HG03039 (cell line): ENCODE results near the gene CHD9.

Experiments
- ATAC-seq: cut with Tn5 transposase; IDR thresholded peaks from one replicate; pipeline ENCODE4 v1.9.1; 2021; ENCODE audit warnings: mild to moderate bottlenecking, moderate library complexity; ENCODE audit not compliant: unreplicated experiment

Gene CHD9

GRCh38 chr16:53123747-53124146 is 69.0 kb downstream of the CHD9 start:
- no peak for ATAC-seq

- ATAC-seq = no peak
Observed at GRCh38 chr16:53126390-53126789, 71.6 kb downstream of the CHD9 start.

- no peak for ATAC-seq
Observed at GRCh38 chr16:53129281-53130158, 74.7 kb downstream of the CHD9 start.

GRCh38 chr16:53130159-53131049 is 75.6 kb downstream of the CHD9 start:
- ATAC-seq = peak; percentile 79

- peak; percentile 1 for ATAC-seq
Observed at GRCh38 chr16:53131050-53131362, 76.2 kb downstream of the CHD9 start.

DNA sequence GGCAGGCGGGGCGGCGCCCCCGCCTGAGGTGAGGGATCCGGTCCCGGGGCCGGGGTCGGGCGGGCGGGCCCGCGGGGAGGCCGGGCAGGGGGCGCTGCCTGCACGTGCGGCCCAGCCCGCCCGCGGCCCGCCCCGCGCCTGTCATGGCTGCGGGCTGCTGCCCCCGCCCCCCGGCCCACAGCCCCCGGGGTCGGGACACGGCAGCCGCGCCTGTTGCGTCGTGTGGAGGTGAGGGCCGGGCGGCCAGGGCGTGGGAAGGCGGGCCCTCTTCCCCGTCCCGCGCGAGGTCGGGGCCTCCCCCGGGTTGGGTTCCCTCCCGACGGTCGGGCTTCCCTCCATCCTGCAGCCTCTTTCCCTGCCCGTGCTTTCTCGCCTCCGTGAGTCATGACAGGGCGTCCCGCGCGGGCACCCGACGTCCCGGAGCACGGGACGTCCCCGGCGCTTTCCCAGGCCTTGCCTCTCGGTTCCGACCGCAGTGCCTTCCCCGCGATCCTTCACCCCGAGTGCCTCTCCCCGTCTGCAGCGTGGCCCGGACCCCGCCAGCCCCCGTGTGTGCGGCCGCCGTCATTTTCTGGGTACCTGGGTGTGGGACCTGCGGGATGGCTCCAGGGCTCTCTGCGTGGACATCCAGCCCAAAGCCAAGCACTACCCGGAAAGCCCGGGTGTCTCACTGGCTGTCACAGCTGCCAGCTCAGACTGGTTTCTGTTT is 76.7 kb downstream of the CHD9 start:
- peak; percentile 22 for ATAC-seq

DNA sequence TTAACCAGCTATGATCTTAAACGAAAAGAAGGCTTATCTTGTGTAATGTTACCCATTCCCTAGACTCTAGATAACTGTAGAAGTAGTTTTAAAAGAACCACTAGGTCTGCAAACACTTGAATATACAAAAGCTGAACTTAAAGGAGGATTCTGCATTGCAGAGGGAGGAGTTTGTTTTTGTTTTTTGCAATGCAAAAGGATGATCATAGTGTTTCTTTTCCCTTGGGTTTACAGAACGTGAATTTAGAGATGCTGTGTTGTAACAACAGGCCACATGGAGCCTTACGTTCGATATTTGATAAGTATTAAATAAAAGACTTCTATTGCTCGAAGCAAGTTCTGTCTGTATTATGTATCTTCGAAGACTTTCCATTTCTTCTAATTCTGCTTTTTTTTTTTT is 77.6 kb downstream of the CHD9 start:
- ATAC-seq = no peak

GRCh38 chr16:53135329-53135728 is 80.5 kb downstream of the CHD9 start:
- no peak for ATAC-seq

GRCh38 chr16:53142823-53143568 is 88.2 kb downstream of the CHD9 start:
- no peak for ATAC-seq

DNA sequence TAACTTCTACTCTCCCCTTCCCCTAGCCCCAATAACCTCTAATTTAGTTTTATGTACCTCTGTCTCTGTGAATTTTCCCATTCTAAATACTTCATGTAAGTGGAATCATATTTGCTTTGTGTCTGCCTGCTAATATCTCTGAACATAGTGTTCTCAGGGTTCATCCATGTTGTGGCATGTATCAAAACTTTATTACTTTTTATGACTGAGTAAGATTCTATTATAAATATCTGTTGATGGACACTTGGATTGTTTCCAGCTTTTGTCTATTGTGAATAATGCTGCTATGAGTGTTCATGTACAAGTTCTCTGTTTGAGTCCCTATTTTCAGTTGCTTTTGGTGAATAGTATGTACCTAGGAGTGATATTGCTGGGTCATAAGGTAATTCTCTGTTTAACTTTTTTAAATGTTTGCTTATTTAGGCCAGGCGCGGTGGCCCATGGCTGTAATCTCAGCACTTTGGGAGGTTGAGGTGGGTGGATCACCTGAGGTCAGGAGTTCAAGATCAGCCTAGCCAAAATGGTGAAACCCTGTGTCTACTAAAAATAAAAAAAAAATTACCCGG is 92.8 kb downstream of the CHD9 start:
- ATAC-seq = no peak

GRCh38 chr16:53150769-53151168 is 96.0 kb downstream of the CHD9 start:
- no peak for ATAC-seq

DNA sequence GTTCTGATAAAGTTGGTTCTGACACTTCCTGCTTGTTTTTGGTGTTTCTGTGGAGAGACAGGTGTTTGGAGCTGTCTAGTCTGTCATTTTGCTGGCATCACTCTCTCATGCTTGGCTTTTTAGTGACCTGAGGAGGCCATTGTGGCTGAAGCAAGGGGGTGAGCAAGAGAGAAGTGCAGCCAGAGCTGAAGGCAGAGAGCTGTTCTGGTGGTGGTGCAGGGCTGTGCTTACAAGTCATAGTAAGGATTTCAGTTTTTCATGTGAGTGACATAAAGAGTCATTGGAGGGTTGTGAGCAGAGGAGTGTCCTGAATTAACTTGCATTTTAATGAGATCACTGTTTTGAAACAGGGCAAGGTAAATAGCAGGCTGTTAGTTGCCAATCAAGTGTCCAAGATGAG is 97.5 kb downstream of the CHD9 start:
- ATAC-seq = no peak

GRCh38 chr16:53153130-53153529 is 98.3 kb downstream of the CHD9 start:
- no peak for ATAC-seq

DNA sequence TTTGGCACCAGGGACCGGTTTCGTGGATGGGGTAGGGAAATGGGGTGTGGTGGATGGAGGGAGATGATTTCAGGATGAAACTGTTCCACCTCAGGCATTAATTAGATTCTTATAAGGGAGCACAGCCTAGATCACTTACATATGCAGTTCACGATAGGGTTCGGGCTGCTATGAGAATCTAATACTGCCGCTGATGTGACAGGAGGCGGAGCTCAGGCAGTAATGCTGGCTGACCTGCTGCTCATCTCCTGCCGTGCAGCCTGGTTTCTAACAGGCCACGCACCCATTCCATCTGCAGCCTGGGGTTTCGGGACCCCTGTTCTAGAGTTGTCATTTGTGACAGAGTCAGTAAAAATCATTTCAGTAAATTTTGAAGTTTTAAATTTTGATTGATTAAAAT is 99.7 kb downstream of the CHD9 start:
- ATAC-seq = no peak

DNA sequence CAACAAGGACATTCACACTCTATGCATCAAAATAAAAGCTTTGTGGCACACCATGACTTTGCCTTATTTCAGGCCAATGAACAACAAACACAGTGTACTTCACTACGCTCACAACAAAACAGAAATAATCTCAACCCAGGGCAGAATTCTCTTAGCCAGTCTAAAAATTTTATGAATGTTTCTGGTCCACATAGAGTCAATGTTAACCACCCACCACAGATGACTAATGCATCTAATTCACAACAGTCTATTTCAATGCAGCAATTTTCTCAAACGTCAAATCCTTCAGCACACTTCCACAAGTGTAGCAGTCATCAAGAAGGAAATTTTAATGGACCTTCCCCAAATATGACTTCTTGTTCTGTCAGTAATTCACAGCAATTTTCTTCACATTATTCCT is 101.7 kb downstream of the CHD9 start:
- ATAC-seq = no peak

- ATAC-seq = peak; percentile 58
Observed at GRCh38 chr16:53159781-53160436, 105.1 kb downstream of the CHD9 start.

GRCh38 chr16:53166099-53166498 is 111.3 kb downstream of the CHD9 start:
- ATAC-seq = no peak

GRCh38 chr16:53168744-53169143 is 114.0 kb downstream of the CHD9 start:
- no peak for ATAC-seq

DNA sequence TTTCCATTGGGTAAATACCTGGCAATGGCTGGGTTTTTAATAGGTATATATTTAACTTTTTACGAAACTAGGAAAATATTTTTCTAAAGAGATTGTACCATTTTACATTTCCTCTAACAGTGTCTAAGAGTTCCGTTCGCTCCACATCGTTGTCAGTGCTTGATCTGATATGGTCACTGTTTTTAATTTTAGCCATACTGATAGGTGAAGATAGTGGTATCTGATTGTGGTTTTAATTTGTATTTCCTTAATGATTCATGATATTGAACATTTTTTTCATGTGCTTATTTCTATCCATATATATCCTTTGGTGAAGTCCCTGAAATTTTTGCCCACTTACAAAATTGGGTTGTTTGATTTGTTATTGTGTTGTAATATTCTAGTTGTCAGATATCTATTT is 117.7 kb downstream of the CHD9 start:
- ATAC-seq = no peak

GRCh38 chr16:53175118-53175517 is 120.3 kb downstream of the CHD9 start:
- no peak for ATAC-seq
